ENCODE data around the gene TRIM62.

- TF ChIP-seq POLR2A (IDR thresholded peaks at IDR 0.05; ENCODE audit: low read depth, low read length): no peak
- TF ChIP-seq TAF1 (IDR thresholded peaks at IDR 0.05; ENCODE audit: borderline replicate concordance, low read depth, low read length): no peak
Measured at GRCh38 chr1:33097137-33097611, 84.7 kb downstream of the TRIM62 start.
